H1 (cell line): Measurements from ENCODE around the gene PCGF3.
A peak's percentile ranks its signal among the peaks of the same experiment; 100 is the strongest.
"Not testable (repeated sequence)": the region's sequence is repeated elsewhere in the genome, so short reads cannot be mapped to it uniquely, and the experiment has no call there.

Experiments
- CBX5 ChIP-seq: fragments of 300-800, 300-1000 bp; sonication (generic); IDR thresholded peaks from 2 replicates; pipeline ENCODE4 v1.7.1; 2016; ENCODE audit warnings: antibody characterized with exemption, low read length, low read depth
- HDAC6 ChIP-seq: IDR thresholded peaks from one replicate; pipeline ENCODE4 v1.7.1; 2012; ENCODE audit warnings: low read depth, mild to moderate bottlenecking, inconsistent platforms, low read length, moderate library complexity
- POLR2A ChIP-seq, 2 experiments: IDR thresholded peaks; 1 replicate in 1 of 2; 2 replicates in 1 of 2; pipeline ENCODE4 v1.6.1; 2011; ENCODE audit warnings: low read depth in 2 of 2, low read length in 2 of 2, mild to moderate bottlenecking in 2 of 2; ENCODE audit errors: control extremely low read depth in 1 of 2
- SRF ChIP-seq: IDR thresholded peaks from 2 replicates; pipeline ENCODE4 v1.6.1; 2011; ENCODE audit warnings: mild to moderate bottlenecking, low read depth, low read length, moderate library complexity
- TF ChIP-seq, protein P1 (sequence below), 3 experiments: IDR thresholded peaks; 1 replicate in 2 of 3; 2 replicates in 1 of 3; pipeline versions ENCODE4 v1.5.1 to v1.6.1; 2011; ENCODE audit warnings: low read length in 3 of 3, mild to moderate bottlenecking in 3 of 3, inconsistent platforms in 2 of 3, low read depth in 1 of 3, moderate library complexity in 1 of 3; ENCODE audit not compliant: insufficient read depth in 1 of 3; ENCODE audit errors: control extremely low read depth in 1 of 3
- TF ChIP-seq, protein P2 (sequence below): IDR thresholded peaks from 2 replicates; pipeline ENCODE4 v1.6.1; 2011; ENCODE audit warnings: low read length, improper control_type of control experiment
- TF ChIP-seq, protein P3 (sequence below): IDR thresholded peaks from 2 replicates; pipeline ENCODE4 v1.6.1; 2012; ENCODE audit warnings: low read length, inconsistent platforms
- TF ChIP-seq, protein P4 (sequence below): IDR thresholded peaks from 2 replicates; pipeline ENCODE4 v1.6.1; 2012; ENCODE audit warnings: inconsistent platforms

DNA sequence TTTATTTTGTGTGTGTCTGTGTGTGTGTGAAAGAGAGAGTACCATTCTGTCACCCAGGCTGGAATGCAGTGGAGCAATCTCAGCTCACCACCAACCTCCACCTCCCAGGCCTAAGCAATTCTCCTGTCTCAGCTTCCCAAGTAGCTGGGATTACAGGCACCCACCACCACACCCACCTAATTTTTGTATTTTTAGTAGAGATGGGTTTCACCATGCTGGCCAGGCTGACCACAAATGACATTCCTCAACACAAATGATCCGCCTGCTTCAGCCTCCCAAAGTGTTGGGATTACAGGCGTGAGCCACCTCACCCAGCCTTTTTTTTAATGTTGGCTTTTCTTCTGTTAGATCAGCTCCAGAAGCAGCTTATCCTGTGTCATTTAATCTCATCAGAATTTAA lies 69.9 kb downstream of the PCGF3 start:
- TF ChIP-seq, protein P1, sequence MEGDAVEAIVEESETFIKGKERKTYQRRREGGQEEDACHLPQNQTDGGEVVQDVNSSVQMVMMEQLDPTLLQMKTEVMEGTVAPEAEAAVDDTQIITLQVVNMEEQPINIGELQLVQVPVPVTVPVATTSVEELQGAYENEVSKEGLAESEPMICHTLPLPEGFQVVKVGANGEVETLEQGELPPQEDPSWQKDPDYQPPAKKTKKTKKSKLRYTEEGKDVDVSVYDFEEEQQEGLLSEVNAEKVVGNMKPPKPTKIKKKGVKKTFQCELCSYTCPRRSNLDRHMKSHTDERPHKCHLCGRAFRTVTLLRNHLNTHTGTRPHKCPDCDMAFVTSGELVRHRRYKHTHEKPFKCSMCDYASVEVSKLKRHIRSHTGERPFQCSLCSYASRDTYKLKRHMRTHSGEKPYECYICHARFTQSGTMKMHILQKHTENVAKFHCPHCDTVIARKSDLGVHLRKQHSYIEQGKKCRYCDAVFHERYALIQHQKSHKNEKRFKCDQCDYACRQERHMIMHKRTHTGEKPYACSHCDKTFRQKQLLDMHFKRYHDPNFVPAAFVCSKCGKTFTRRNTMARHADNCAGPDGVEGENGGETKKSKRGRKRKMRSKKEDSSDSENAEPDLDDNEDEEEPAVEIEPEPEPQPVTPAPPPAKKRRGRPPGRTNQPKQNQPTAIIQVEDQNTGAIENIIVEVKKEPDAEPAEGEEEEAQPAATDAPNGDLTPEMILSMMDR (IDR thresholded peaks at IDR 0.05; ENCODE audit: control extremely low read depth in 1 of 3, insufficient read depth in 1 of 3, low read depth in 1 of 3, low read length in 3 of 3), result not testable (repeated sequence)
- 0 out of 3 replicates have a peak, but pooled peaks of 1 of the 2 experiments have one; percentile 36 for TF ChIP-seq POLR2A (IDR thresholded peaks at IDR 0.05; ENCODE audit: control extremely low read depth in 1 of 2, low read depth in 2 of 2, low read length in 2 of 2)
- TF ChIP-seq, protein P2, sequence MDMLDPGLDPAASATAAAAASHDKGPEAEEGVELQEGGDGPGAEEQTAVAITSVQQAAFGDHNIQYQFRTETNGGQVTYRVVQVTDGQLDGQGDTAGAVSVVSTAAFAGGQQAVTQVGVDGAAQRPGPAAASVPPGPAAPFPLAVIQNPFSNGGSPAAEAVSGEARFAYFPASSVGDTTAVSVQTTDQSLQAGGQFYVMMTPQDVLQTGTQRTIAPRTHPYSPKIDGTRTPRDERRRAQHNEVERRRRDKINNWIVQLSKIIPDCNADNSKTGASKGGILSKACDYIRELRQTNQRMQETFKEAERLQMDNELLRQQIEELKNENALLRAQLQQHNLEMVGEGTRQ, result not testable (repeated sequence)
- TF ChIP-seq, protein P3, sequence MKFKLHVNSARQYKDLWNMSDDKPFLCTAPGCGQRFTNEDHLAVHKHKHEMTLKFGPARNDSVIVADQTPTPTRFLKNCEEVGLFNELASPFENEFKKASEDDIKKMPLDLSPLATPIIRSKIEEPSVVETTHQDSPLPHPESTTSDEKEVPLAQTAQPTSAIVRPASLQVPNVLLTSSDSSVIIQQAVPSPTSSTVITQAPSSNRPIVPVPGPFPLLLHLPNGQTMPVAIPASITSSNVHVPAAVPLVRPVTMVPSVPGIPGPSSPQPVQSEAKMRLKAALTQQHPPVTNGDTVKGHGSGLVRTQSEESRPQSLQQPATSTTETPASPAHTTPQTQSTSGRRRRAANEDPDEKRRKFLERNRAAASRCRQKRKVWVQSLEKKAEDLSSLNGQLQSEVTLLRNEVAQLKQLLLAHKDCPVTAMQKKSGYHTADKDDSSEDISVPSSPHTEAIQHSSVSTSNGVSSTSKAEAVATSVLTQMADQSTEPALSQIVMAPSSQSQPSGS, result not testable (repeated sequence)
- TF ChIP-seq HDAC6, CBX5, SRF: not testable (repeated sequence)
- TF ChIP-seq, protein P4, sequence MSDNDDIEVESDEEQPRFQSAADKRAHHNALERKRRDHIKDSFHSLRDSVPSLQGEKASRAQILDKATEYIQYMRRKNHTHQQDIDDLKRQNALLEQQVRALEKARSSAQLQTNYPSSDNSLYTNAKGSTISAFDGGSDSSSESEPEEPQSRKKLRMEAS, result not testable (repeated sequence)
